Activated naive CD4-positive, alpha-beta T cell treated with anti-CD3 and anti-CD28 coated beads, Interleukin-2, amount 10 ng/mL, durations not matched to agents 5 hours and 36 hours (primary cell): ENCODE results near the gene CCDC102A. TPM values are rescaled to one million over a fixed set of nuclear protein-coding genes. Genes with fewer than 3 reads are reported as not detected.

Experiments used
- total RNA-seq, 2 experiments: library from RNA; stranded (reverse); gene quantifications; one replicate each; pipeline ENCODE4 v1.2.3, GENCODE V29; 2021

The CCDC102A gene
- total RNA-seq, result 1 to 10 TPM; 8.2 to 8.5 TPM

GRCh38 chr16:57536306-57537193, at the start of gene CCDC102A:
TSS of gene CCDC102A (minus strand) at chr16:57536571. CDS start at chr16:57529177, 7,394 bp downstream.

GRCh38 chr16:57485916-57486857, 50.2 kb downstream of the CCDC102A start, which contains the start of gene DOK4:
TSS of gene DOK4 (minus strand) at chr16:57486493. CDS start at chr16:57479507, 6,986 bp downstream.

GRCh38 chr16:57462209-57462977, 74.0 kb downstream of the CCDC102A start, which contains the start of gene POLR2C:
TSS of gene POLR2C (plus strand) at chr16:57462679. CDS start at chr16:57462725, 46 bp downstream.

Other genes with a start within 250 kb of the CCDC102A start
- 1 to 10 TPM; 2.7 to 2.8 TPM for gene CCL22, start 177.8 kb downstream of the CCDC102A start, total RNA-seq
- not detected for gene CX3CL1, start 164.1 kb downstream of the CCDC102A start, total RNA-seq
- gene CCL17, start 131.8 kb downstream of the CCDC102A start, total RNA-seq, result 1 to 10 TPM; 2.2 to 2.5 TPM
- 10 to 100 TPM; 36.9 to 39.9 TPM for gene CIAPIN1, start 89.2 kb downstream of the CCDC102A start, total RNA-seq
- gene COQ9, start 89.1 kb downstream of the CCDC102A start, total RNA-seq, result 10 to 100 TPM; 29.6 to 31.9 TPM
- gene POLR2C, start 73.9 kb downstream of the CCDC102A start, total RNA-seq, result 10 to 100 TPM; 47.7 to 48.3 TPM
- 1 to 10 TPM; 2.0 to 2.7 TPM for gene DOK4, start 50.1 kb downstream of the CCDC102A start, total RNA-seq
- gene ADGRG5, start 6.1 kb upstream of the CCDC102A start, total RNA-seq, result 1 to 10 TPM; 4.5 to 5.3 TPM
- under 1 TPM; 0.48 to 0.63 TPM for gene ADGRG1, start 92.1 kb upstream of the CCDC102A start, total RNA-seq
- not detected for gene ADGRG3, start 131.7 kb upstream of the CCDC102A start, total RNA-seq
- gene DRC7, start 158.2 kb upstream of the CCDC102A start, total RNA-seq, result not detected
- 10 to 100 TPM; 27.6 to 28.2 TPM for gene KATNB1, start 199.2 kb upstream of the CCDC102A start, total RNA-seq